K562 (cell line): ENCODE results near the gene CHD6. TPM values are rescaled to one million over a fixed set of nuclear protein-coding genes. Genes with fewer than 3 reads are reported as not detected.
A peak's percentile ranks its signal among the peaks of the same experiment; 100 is the strongest.

ENCODE experiments used
- CREB1 ChIP-seq, 2 experiments: sonication (generic) in 1 of 2; formaldehyde crosslinking in 1 of 2; IDR thresholded peaks; 2 replicates each; pipeline versions ENCODE4 v1.6.1 to v1.8.0; 2012 to 2022; ENCODE audit warnings: inconsistent platforms in 1 of 2, mild to moderate bottlenecking in 1 of 2, missing genetic modification reagents in 1 of 2, moderate library complexity in 1 of 2
- DMBX1 ChIP-seq: fragments of 250-450 bp; sonication (Bioruptor Pico); IDR thresholded peaks from 2 replicates; pipeline ENCODE4 v1.8.0; 2022; ENCODE audit warnings: inconsistent platforms, mild to moderate bottlenecking, moderate library complexity, borderline replicate concordance
- EGR1 ChIP-seq: fragments of 450-650 bp; conservative IDR thresholded peaks from 2 replicates; pipeline ENCODE4 v1.6.1; 2017; ENCODE audit warnings: mild to moderate bottlenecking
- FOXK2 ChIP-seq, 2 experiments: fragments of 450-650 bp; IDR thresholded peaks in 1 of 2; conservative IDR thresholded peaks in 1 of 2; 2 replicates each; pipeline ENCODE4 v1.6.1; 2016; ENCODE audit warnings: low read depth in 2 of 2, mild to moderate bottlenecking in 1 of 2
- HCFC1 ChIP-seq: IDR thresholded peaks from 2 replicates; pipeline ENCODE4 v1.6.1; 2012; ENCODE audit warnings: low read depth, low read length, improper control_type of control experiment
- KLF13 ChIP-seq: fragments of 450-650 bp; IDR thresholded peaks from 2 replicates; pipeline ENCODE4 v1.6.1; 2016; ENCODE audit warnings: missing genetic modification characterization, low read depth, mild to moderate bottlenecking, missing compliant biosample characterization, moderate library complexity, borderline replicate concordance
- MTF1 ChIP-seq: fragments of 250-450 bp; sonication (Bioruptor Pico); IDR thresholded peaks from 2 replicates; pipeline ENCODE4 v1.9.0; 2021; ENCODE audit warnings: moderate library complexity, mild to moderate bottlenecking, inconsistent platforms, borderline replicate concordance
- TBP ChIP-seq: optimal IDR thresholded peaks from 2 replicates; pipeline ENCODE3; 2011; ENCODE audit warnings: low read depth, low read length, improper control_type of control experiment
- TEAD1 ChIP-seq, 2 experiments: fragments of 450-650 bp in 1 of 2; sonication (generic) in 1 of 2; formaldehyde crosslinking; IDR thresholded peaks; 2 replicates each; pipeline versions ENCODE4 v1.4.0 to v1.8.0; 2020 to 2022; ENCODE audit warnings: mild to moderate bottlenecking in 2 of 2, missing genetic modification reagents in 1 of 2
- polyA plus RNA-seq, 8 experiments: library from polyadenylated mRNA; depleted of rRNA in 4 of 8; stranded (reverse) in 5 of 8; unstranded in 3 of 8; fragments of >200 nt; fragmentation: Nextera tagmentation in 2 of 8; fragmentation: Illumina TruSeq in 1 of 8; extraction: Ambion mirVana in 2 of 8; extraction: Trizol in 1 of 8; gene quantifications; 2 replicates each; pipeline versions ENCODE4 v1.2.1 to v1.2.3, GENCODE V29; 2011 to 2014; ENCODE audit warnings: inconsistent platforms in 1 of 8, missing spikeins in 1 of 8
- total RNA-seq, 7 experiments: library from RNA; depleted of rRNA in 6 of 7; stranded (reverse); fragments of >200 nt in 6 of 7; fragmentation: Illumina TruSeq in 2 of 7; extraction: Trizol in 2 of 7; gene quantifications; 2 replicates each; pipeline versions ENCODE4 v1.2.1 to v1.2.3, GENCODE V29; 2011 to 2021; ENCODE audit warnings: low replicate concordance in 1 of 7
- TF ChIP-seq, protein P1 (sequence below): fragments of 200-800 bp; sonication (Bioruptor generic); IDR thresholded peaks from 2 replicates; pipeline ENCODE4 v1.6.1; 2017; ENCODE audit warnings: missing genetic modification characterization, missing compliant biosample characterization
- TF ChIP-seq, protein P2 (sequence below), 2 experiments: fragments of 450-650 bp in 1 of 2; sonication (generic) in 1 of 2; formaldehyde crosslinking in 1 of 2; IDR thresholded peaks; 2 replicates each; pipeline versions ENCODE4 v1.7.1 to v1.9.0; 2016 to 2022; ENCODE audit warnings: inconsistent platforms in 1 of 2, mild to moderate bottlenecking in 1 of 2, missing genetic modification reagents in 1 of 2

CHD6 gene
- total and polyA plus RNA-seq, 9 of the 15 experiments (the other 6 are each of a cell fraction or from before 2014, with no cell fraction given): 3.9 to 24.2 (median 12.8) TPM

DNA sequence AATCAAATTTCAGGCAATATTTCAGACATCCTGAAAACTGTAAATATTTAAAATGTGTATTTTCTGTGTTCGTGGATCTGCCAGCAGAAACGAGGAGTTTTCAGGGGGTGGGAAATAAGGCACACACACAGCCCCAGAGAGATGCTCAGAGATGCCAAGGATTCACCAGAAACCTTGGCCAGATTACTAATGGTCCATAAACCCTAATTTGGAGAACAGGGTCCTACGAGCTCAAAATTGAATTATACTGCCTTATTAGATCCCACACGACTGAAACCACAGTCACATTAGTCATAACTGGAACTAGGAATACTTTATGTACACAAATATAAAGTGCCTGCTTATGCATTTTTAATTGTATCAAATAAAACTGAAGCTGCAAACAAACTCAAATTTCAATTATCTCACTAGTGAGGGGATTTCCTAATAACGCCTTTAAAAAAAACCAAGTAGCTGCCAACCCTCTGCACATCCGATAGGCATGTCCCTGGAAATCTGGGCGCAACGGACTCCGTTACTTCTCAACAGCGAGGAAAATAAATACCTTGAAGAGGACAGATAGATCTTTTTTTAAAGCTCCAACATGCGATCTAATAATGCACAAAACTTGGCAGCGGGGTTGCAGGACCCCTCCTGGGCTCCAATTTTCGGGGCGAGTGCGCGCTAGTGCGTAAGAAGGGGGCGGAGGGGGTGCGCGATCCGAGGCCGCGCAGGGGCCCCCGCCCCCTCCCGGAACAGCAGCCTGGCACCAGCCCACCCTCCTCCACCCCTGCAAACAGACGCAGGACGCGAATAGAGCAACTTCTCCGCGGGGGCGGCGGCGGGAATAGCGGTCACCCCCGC is 897 bp downstream of the CHD6 start (continued):
- TF ChIP-seq KLF13 (tag) (peak; percentile 40; the same call in 1 of the 2 replicates), CREB1 (IDR thresholded peaks at IDR 0.05) (no peak), CREB1 (CRISPR knock-in tag; IDR thresholded peaks at IDR 0.05) (no peak), DMBX1 (CRISPR knock-in tag) (no peak), HCFC1 (no peak), EGR1 (peak; percentile 87), FOXK2 (conservative IDR thresholded peaks at IDR 0.05 in 1 of 2, IDR thresholded peaks at IDR 0.05 in 1 of 2; ENCODE audit: low read depth in 2 of 2) (no peak), TEAD1 (CRISPR knock-in tag; IDR thresholded peaks at IDR 0.05) (no peak), MTF1 (CRISPR knock-in tag) (no peak), TBP (peak; percentile 20)
- TF ChIP-seq, protein P1, sequence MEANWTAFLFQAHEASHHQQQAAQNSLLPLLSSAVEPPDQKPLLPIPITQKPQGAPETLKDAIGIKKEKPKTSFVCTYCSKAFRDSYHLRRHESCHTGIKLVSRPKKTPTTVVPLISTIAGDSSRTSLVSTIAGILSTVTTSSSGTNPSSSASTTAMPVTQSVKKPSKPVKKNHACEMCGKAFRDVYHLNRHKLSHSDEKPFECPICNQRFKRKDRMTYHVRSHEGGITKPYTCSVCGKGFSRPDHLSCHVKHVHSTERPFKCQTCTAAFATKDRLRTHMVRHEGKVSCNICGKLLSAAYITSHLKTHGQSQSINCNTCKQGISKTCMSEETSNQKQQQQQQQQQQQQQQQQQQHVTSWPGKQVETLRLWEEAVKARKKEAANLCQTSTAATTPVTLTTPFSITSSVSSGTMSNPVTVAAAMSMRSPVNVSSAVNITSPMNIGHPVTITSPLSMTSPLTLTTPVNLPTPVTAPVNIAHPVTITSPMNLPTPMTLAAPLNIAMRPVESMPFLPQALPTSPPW (CRISPR knock-in tag): peak; percentile 80
- TF ChIP-seq, protein P2, sequence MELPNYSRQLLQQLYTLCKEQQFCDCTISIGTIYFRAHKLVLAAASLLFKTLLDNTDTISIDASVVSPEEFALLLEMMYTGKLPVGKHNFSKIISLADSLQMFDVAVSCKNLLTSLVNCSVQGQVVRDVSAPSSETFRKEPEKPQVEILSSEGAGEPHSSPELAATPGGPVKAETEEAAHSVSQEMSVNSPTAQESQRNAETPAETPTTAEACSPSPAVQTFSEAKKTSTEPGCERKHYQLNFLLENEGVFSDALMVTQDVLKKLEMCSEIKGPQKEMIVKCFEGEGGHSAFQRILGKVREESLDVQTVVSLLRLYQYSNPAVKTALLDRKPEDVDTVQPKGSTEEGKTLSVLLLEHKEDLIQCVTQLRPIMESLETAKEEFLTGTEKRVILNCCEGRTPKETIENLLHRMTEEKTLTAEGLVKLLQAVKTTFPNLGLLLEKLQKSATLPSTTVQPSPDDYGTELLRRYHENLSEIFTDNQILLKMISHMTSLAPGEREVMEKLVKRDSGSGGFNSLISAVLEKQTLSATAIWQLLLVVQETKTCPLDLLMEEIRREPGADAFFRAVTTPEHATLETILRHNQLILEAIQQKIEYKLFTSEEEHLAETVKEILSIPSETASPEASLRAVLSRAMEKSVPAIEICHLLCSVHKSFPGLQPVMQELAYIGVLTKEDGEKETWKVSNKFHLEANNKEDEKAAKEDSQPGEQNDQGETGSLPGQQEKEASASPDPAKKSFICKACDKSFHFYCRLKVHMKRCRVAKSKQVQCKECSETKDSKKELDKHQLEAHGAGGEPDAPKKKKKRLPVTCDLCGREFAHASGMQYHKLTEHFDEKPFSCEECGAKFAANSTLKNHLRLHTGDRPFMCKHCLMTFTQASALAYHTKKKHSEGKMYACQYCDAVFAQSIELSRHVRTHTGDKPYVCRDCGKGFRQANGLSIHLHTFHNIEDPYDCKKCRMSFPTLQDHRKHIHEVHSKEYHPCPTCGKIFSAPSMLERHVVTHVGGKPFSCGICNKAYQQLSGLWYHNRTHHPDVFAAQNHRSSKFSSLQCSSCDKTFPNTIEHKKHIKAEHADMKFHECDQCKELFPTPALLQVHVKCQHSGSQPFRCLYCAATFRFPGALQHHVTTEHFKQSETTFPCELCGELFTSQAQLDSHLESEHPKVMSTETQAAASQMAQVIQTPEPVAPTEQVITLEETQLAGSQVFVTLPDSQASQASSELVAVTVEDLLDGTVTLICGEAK (IDR thresholded peaks at IDR 0.05): peak; percentile 26; the same call in 1 of the 2 replicates
- TF ChIP-seq, protein P2 (CRISPR knock-in tag; IDR thresholded peaks at IDR 0.05): no peak
- TF ChIP-seq, all 486 proteins: peak for 14
